Activated naive CD4-positive, alpha-beta T cell treated with anti-CD3 and anti-CD28 coated beads, Interleukin-2, amount 50 U/mL, for 24 hours (primary cell): ENCODE results near the gene ZNF407.
A peak's percentile ranks its signal among the peaks of the same experiment; 100 is the strongest.
"Not testable (repeated sequence)": the region's sequence is repeated elsewhere in the genome, so short reads cannot be mapped to it uniquely, and the experiment has no call there.

ENCODE experiments used
- H3K27ac Mint-ChIP-seq: one replicate; pipeline ENCODE4 v1.8.0; 2021; ENCODE audit warnings: mild to moderate bottlenecking, mixed read lengths
- H3K27me3 Mint-ChIP-seq: one replicate; pipeline ENCODE4 v1.8.0; 2021; ENCODE audit warnings: mixed read lengths
- H3K36me3 Mint-ChIP-seq: one replicate; pipeline ENCODE4 v1.8.0; 2021; ENCODE audit warnings: mixed read lengths
- H3K4me1 Mint-ChIP-seq: one replicate; pipeline ENCODE4 v1.8.0; 2021; ENCODE audit warnings: mixed read lengths
- H3K4me3 Mint-ChIP-seq: one replicate; pipeline ENCODE4 v1.8.0; 2021; ENCODE audit warnings: mild to moderate bottlenecking, mixed read lengths
- H3K9me3 Mint-ChIP-seq: one replicate; pipeline ENCODE4 v1.8.0; 2021; ENCODE audit warnings: mixed read lengths

The ZNF407 gene

DNA sequence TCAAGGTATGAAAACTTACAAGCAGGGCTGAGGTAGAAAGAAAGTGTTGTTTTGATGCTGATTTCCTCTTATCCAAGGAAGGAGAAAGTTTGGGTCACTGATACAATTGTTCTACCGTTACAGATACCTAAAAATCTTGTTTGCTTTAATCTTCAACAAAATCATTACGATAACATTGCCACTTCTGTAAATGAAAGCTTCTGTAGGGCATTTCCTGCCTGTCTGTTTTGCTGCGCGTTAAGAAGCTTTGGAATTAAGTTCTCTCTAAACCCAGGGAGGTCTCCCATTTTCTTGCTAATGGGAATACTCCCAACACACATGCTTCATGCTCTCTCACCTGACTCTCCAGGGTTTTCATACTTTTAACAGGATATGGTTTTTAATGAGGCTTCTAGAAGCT lies 352.8 kb downstream of the ZNF407 start:
- peak overlapping the region; percentile 37 for H3K4me3 Mint-ChIP-seq
- H3K9me3 Mint-ChIP-seq = no peaks in the 10 kb centered on the region
- no peaks in the 10 kb centered on the region for H3K27me3 Mint-ChIP-seq
- peaks cover 33% of the 10 kb centered on the region for H3K4me1 Mint-ChIP-seq
- H3K27ac Mint-ChIP-seq = peak overlapping the region; percentile 86
- H3K36me3 Mint-ChIP-seq = peaks cover 10% of the 10 kb centered on the region

DNA sequence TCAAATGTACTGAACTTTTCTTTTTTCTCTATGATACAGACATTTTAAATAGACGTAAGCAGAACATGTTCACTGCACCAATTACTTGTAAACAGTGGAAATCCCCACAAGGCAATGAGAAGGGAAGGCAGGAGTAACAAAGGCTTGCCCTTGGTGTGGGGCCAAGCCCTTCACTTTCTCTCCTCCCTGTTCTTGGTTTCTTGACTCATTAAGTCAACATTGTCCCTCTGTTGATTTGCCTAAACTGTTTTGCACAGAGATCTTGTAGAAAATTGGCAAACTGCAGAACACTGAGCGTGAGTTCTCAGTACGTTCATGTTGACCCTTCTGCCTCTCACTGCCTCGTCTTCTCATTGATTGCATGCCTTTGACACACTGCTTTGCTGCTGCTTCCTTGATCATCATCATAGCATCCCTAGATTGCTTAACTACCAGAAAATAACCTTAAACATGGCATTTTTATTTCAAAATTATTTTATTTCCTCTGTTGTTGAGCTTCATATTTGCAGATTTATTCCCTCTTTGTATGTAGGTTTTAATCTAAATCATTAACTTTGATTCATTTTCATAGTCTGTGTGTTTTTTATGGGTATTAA lies 353.6 kb downstream of the ZNF407 start:
- peak overlapping the region; percentile 37 for H3K4me3 Mint-ChIP-seq
- no peaks in the 10 kb centered on the region for H3K27me3 Mint-ChIP-seq
- H3K9me3 Mint-ChIP-seq = no peaks in the 10 kb centered on the region
- H3K27ac Mint-ChIP-seq = peak overlapping the region; percentile 86
- peaks cover 28% of the 10 kb centered on the region for H3K4me1 Mint-ChIP-seq
- H3K36me3 Mint-ChIP-seq = peaks cover 10% of the 10 kb centered on the region

DNA sequence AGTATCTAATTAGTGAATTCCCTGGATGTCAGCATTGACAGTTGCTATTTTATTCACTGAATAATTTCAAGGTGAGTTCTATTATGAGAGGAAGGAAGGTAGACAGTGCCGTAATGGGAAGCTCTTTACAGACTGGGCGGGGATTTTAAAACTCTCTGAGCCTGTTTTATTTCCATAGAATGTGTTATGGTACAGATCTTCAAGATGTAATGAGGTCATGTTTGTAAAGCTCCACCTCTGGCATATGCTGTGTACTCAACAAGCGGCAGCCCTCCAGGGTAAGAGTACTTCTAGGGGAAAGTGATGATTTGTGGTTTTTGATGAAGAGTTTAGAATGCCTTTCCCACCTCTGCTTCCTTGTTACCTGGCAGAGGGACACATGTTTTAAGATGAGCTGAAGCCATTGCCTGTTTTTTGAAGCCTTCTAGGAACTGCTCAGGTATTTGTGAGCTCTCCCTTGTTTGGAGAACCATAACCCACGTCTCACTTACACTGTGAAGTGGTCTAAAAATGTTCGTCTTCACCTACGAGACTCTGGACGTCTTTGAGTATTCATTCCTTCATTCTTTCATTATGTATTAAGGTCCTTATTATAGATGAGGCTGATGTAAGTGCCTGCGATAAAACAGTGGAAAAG lies 360.0 kb downstream of the ZNF407 start:
- Mint-ChIP-seq H3K4me3 (no peak overlapping the region), H3K9me3 (no peaks in the 10 kb centered on the region), H3K4me1 (no peaks in the 10 kb centered on the region), H3K27me3 (no peaks in the 10 kb centered on the region), H3K36me3 (peaks cover 8% of the 10 kb centered on the region), H3K27ac (no peak overlapping the region)

DNA sequence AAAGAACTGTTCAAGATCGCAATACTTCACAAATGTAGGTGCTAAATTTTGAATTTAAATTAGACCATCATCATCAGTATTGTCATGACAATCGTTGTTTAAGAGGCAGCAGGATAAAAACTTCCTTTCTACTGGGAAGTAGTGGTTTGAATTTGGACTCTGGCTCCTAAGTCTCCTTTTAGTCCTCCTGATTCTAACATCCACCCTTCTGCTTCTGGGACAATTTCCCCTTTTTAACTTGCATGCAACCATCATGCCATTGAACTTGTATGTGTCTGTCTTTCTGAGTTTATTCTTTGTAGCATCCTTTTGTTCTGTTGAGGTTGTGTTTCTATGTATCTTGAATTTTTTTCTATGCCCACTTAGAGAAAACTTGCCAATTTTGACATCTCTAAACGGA lies 361.5 kb downstream of the ZNF407 start:
- no peak overlapping the region for H3K27ac Mint-ChIP-seq
- no peaks in the 10 kb centered on the region for H3K4me1 Mint-ChIP-seq
- H3K9me3 Mint-ChIP-seq = no peaks in the 10 kb centered on the region
- no peak overlapping the region for H3K4me3 Mint-ChIP-seq
- peaks cover 2% of the 10 kb centered on the region for H3K36me3 Mint-ChIP-seq
- no peaks in the 10 kb centered on the region for H3K27me3 Mint-ChIP-seq

DNA sequence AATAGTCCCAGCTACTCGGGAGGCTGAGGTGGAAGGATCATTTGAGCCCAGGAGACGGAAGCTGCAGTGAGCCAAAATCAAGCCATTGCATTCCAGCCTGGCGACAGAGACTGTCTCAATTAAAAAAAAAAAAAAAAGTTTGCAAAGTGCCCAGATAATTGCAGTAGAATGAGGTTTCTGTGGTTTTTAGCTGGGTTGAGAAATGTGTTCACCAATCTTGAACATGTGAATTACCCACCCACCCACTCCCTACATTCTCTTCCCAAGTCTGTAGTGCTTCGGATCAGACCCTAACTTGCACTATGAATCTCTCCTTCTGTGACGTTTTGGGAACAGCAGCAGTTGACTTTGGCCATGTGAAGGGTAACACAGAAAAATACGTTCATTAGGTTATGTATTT lies 363.9 kb downstream of the ZNF407 start:
- H3K27ac Mint-ChIP-seq = no peak overlapping the region

DNA sequence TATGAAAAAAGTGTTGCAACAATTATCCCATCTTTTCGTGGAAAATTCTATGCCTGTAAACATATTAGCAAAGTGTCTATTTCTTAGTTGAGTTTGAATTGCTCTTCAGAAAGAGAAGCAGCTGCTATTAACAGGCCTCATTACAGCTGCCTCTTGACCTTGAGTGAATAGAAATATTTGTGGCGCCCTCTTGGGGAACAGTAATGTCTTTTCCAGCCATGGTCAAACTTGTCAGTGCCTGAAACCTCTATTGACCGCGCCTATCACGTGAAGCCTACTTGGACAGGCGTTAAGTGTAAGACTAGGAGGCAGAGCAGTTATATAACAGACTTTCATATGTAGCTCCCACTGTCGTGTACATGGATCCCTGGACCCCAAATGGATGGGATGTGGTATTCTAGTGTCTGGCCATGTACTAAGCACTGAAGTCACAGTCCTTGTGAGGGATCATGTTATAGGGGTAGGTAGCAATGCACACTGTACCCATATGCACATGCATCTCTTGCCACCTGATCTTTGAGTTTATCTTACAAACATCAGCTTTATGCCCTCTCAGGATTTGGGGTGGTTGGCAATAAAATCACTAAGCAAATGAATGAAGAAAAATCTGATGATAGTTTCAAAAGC lies 366.3 kb downstream of the ZNF407 start:
- Mint-ChIP-seq H3K9me3 (peaks cover 4% of the 10 kb centered on the region), H3K4me3 (no peak overlapping the region), H3K27ac (no peak overlapping the region), H3K4me1 (no peaks in the 10 kb centered on the region), H3K36me3 (peaks cover 8% of the 10 kb centered on the region), H3K27me3 (no peaks in the 10 kb centered on the region)

More for the DNA sequence above, 363.9 kb downstream of the ZNF407 start:
- no peaks in the 10 kb centered on the region for H3K4me1 Mint-ChIP-seq
- H3K27me3 Mint-ChIP-seq = no peaks in the 10 kb centered on the region
- H3K9me3 Mint-ChIP-seq = peaks cover 4% of the 10 kb centered on the region
- no peak overlapping the region for H3K4me3 Mint-ChIP-seq
- peaks cover 9% of the 10 kb centered on the region for H3K36me3 Mint-ChIP-seq

DNA sequence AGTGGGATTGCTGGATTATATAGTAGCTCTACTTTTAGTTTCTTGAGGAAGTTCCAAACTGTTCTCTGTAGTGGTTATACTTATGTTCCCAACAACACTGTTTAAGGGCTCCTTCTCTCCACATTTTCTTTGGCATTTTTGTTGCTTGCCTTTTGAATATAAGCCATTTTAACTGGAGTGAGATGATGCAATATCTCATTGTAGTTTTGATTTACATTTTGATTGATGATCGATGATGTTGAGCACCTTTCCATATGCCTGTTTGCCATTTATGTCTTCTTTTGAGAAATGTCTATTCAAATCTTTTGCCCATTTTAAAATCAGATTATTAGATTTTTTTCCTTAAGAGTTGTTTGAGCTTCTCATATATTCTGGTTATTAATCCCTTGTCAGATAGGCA lies 368.0 kb downstream of the ZNF407 start:
- no peaks in the 10 kb centered on the region for H3K4me1 Mint-ChIP-seq
- no peaks in the 10 kb centered on the region for H3K27me3 Mint-ChIP-seq
- H3K27ac Mint-ChIP-seq = no peak overlapping the region
- H3K36me3 Mint-ChIP-seq = peaks cover 8% of the 10 kb centered on the region
- peaks cover 4% of the 10 kb centered on the region for H3K9me3 Mint-ChIP-seq
- no peak overlapping the region for H3K4me3 Mint-ChIP-seq

DNA sequence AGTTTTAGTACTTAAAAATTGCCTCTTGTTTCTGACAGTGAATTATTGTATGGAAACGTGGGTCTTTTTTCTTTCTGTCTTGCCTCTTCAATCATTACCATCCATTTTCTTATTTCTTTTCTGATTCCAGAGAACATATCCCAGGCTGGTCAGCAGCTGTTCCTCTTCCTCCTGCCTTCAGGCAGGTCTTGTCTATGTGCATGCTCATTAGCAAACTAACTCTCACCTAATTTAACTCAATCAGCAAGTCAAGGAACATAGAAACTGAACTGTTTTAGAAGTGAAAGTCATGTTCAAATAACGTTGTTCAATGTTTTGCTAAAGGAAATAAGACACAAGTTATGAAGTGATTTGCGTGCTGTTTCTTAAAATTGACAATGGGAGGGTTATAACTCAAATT lies 369.8 kb downstream of the ZNF407 start:
- no peaks in the 10 kb centered on the region for H3K27me3 Mint-ChIP-seq
- H3K4me1 Mint-ChIP-seq = peaks cover 8% of the 10 kb centered on the region
- no peak overlapping the region for H3K4me3 Mint-ChIP-seq

DNA sequence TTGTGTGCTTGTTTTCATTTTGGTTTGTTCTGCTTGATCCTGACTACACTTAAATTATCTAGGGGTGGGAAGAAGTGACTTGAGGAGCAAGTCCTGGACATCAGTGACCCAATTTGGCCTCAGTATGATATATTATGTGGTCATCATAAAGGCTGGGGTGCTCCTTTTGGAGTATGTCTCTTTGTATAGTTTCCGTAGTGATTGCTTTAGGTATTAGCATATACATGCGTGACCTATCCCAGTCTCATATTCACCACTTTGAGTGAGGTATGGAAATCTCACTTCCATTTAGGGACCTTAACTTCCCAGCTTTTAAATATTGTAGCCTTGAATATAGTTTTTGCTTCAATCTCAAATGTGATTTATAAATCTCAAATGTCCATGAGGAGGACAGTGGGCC lies 370.3 kb downstream of the ZNF407 start:
- H3K4me1 Mint-ChIP-seq = peaks cover 9% of the 10 kb centered on the region

More for the DNA sequence above, 369.8 kb downstream of the ZNF407 start:
- Mint-ChIP-seq H3K9me3 (peaks cover 4% of the 10 kb centered on the region), H3K36me3 (peaks cover 11% of the 10 kb centered on the region), H3K27ac (no peak overlapping the region)

DNA sequence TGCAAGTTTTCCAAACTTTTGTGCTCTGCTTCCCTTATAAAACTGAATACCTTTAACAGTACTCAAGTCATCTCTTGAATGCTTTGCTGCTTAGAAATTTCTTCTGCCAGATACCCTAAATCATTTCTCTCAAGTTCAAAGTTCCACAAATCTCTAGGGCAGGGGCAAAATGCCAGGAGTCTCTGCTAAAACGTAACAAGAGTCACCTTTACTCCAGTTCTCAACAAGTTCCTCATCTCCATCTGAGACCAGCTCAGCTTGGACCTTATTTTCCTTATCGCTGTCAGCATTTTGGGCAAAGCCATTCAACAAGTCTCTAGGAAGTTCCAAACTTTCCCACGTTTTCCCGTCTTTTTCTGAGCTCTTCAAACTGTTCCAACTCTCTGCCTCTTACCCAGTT lies 373.7 kb downstream of the ZNF407 start:
- H3K4me1 Mint-ChIP-seq, H3K27me3 Mint-ChIP-seq, H3K9me3 Mint-ChIP-seq, H3K36me3 Mint-ChIP-seq, H3K4me3 Mint-ChIP-seq, H3K27ac Mint-ChIP-seq: not testable (repeated sequence)

More for the DNA sequence above, 370.3 kb downstream of the ZNF407 start:
- H3K4me3 Mint-ChIP-seq = no peak overlapping the region
- H3K27me3 Mint-ChIP-seq = no peaks in the 10 kb centered on the region
- peaks cover 4% of the 10 kb centered on the region for H3K9me3 Mint-ChIP-seq
- H3K27ac Mint-ChIP-seq = no peak overlapping the region
- H3K36me3 Mint-ChIP-seq = peaks cover 12% of the 10 kb centered on the region

DNA sequence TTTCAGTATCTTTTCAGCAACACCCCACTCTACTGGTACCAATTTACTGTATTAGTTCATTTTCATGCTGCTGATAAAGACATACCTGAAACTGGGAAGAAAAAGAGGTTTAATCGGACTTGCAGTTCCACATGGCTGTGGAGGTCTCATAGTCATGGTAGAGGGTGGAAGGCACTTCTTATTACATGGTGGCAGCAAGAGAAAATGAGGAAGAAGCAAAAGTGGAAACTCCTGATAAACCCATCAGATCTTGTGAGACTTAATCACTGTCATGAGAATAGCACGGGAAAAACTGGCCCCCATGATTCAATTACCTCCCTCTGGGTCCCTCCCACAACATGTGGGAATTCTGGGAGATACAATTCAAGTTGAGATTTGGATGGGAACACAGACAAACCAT lies 374.1 kb downstream of the ZNF407 start:
- H3K27me3 Mint-ChIP-seq, H3K36me3 Mint-ChIP-seq, H3K4me1 Mint-ChIP-seq, H3K27ac Mint-ChIP-seq, H3K9me3 Mint-ChIP-seq, H3K4me3 Mint-ChIP-seq: not testable (repeated sequence)

DNA sequence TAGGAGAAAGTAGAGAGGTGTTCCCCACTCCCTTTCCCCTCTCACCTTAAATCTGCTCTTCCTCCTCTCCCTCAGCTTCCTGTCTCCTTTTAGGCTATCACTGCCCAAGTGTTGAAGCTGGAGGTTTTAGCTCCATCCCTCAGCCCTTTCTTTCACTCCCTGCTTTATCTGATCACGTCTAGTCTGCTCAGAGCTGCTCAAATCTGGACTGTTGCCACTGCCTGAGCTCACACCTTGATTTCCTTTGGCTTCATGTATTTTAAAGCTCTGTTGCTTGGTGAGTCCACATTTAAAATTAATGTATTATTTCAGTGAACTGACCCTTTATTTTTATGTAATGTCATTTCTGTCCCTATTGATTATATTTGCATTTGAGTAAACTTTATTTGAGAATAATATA lies 374.7 kb downstream of the ZNF407 start:
- peaks cover 7% of the 10 kb centered on the region for H3K36me3 Mint-ChIP-seq
- H3K4me1 Mint-ChIP-seq = peaks cover 9% of the 10 kb centered on the region
- H3K9me3 Mint-ChIP-seq = no peaks in the 10 kb centered on the region
- H3K4me3 Mint-ChIP-seq = no peak overlapping the region
- H3K27ac Mint-ChIP-seq = peak overlapping the region; percentile 7
- no peaks in the 10 kb centered on the region for H3K27me3 Mint-ChIP-seq

DNA sequence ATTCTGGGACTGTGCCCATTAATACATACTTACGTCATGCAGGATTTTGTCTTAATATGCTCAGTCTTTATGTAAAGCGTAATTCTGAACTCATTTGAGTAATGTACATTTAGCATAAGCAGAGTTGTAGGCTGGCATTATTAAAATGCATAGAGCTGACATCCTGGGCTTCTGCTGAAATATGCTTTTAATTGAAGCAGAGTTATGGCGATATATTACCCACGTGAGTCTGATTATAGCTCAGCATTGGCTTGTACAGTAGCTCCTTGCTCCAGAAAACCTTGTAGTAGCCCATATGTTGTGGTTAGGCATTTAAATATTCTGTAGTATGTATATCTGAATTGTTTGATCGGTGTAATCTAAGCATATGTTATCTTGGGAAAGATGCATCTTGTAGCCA lies 377.3 kb downstream of the ZNF407 start:
- Mint-ChIP-seq H3K4me3 (no peak overlapping the region), H3K4me1 (peaks cover 9% of the 10 kb centered on the region), H3K36me3 (peaks cover 16% of the 10 kb centered on the region), H3K27me3 (no peaks in the 10 kb centered on the region), H3K27ac (no peak overlapping the region), H3K9me3 (no peaks in the 10 kb centered on the region)

DNA sequence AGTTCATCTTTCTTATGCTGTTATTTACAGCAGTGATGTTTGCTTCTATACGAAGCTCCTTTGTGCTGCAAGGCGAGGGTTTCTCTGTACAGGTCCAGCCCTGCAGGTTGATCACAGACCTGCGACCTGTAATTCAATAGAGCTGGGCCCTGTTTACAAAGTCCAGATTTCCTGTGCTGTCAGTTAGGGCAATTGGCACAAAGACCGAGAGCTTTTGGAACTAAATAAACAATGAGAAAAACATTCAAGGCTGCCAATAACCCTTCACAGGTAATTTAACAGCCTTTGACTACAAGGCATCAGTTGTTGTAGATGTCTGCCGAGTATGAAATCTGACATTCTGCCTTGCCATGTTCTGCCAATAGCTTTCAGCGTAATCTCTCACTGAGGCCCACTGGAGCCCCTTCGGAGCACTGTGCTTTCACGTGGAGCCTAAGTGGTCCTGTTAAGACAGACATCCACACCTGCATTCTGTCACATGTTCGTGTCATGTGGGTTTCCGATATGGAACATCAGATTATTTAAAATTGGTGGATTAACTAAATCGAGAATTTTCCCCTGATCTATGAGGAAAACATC lies 378.8 kb downstream of the ZNF407 start:
- Mint-ChIP-seq H3K27me3 (no peaks in the 10 kb centered on the region), H3K4me1 (peaks cover 9% of the 10 kb centered on the region), H3K9me3 (no peaks in the 10 kb centered on the region), H3K27ac (no peak overlapping the region), H3K4me3 (no peak overlapping the region), H3K36me3 (peaks cover 18% of the 10 kb centered on the region)

DNA sequence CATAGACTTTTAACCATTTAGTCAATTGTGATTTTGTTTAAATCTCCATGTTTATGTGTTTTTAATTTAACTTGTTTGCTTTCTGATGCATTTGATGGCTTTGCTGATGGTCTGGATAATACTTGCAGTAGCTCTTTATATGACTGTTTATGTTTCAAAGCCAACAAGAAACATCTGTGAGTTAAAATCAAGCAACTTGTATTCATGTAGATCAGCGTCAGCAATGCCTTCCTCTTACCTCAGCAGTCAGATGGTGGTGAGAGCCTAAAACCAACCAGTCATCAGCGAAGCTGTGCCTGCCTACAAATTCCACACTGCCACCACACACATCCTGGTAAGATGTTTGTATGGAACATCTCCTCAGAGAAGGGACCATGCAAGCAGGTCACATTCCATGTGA lies 379.4 kb downstream of the ZNF407 start:
- H3K36me3 Mint-ChIP-seq = peaks cover 18% of the 10 kb centered on the region
- H3K4me1 Mint-ChIP-seq = peaks cover 5% of the 10 kb centered on the region
- no peaks in the 10 kb centered on the region for H3K27me3 Mint-ChIP-seq
- H3K4me3 Mint-ChIP-seq = no peak overlapping the region
- no peaks in the 10 kb centered on the region for H3K9me3 Mint-ChIP-seq
- no peak overlapping the region for H3K27ac Mint-ChIP-seq

DNA sequence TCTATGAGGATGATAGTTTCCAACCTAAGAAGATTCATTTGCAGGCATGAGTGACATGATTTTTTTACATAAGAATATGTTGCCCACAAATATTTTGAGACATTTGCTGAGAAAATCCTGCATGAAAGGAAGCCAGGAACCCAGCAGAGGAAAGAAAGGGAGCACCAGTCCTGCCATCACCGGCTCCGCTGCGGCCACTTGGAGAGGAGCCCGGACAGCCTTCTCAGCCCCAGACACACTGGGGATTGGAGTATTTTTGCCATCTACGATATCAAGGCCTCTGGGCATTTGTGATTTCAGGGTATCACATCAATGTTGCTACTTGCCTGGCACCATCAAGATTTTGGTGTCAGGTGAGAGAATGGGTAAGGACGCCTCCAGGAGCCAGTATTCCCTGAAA lies 383.0 kb downstream of the ZNF407 start:
- H3K27ac Mint-ChIP-seq = no peak overlapping the region
- peaks cover 15% of the 10 kb centered on the region for H3K36me3 Mint-ChIP-seq
- no peak overlapping the region for H3K4me3 Mint-ChIP-seq
- no peaks in the 10 kb centered on the region for H3K27me3 Mint-ChIP-seq
- H3K9me3 Mint-ChIP-seq = no peaks in the 10 kb centered on the region
- no peaks in the 10 kb centered on the region for H3K4me1 Mint-ChIP-seq
